GM12865 (cell line): ENCODE data around the gene ALG5.

Source experiments
- DNase-seq: peaks from one replicate; pipeline ENCODE4 v3.0.0; 2010; ENCODE audit warnings: low read depth
- H3K4me3 ChIP-seq: 2 replicates; pipeline ENCODE4 v1.5.1; 2011; ENCODE audit warnings: mild to moderate bottlenecking, low read depth, low read length, control low read depth
- TF ChIP-seq, protein P1 (sequence below): IDR thresholded peaks from 2 replicates; pipeline ENCODE4 v1.5.1; 2011; ENCODE audit warnings: low read length, control low read depth, low read depth, inconsistent platforms; ENCODE audit not compliant: insufficient read depth; ENCODE audit errors: missing control alignments

ALG5 gene

DNA sequence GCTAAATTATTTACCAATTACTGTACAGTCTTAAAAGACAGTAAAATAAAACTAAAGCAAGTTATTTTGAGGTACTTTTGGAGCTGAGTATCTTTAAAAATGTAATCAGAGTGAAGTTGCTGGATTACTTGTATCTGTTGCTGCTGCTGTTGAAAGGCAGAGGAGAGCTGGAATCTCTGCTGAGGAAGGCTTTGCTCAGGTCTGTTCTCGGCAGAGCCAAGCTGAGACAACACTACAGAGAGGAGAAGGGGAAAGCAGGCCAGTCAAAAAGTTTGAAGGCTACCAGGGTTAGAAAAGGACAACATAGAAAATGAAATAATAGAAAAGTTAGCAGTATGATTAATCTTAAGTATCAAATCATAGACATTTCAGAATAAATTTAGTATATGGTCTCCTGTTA, 11.3 kb upstream of the ALG5 start:
- TF ChIP-seq, protein P1, sequence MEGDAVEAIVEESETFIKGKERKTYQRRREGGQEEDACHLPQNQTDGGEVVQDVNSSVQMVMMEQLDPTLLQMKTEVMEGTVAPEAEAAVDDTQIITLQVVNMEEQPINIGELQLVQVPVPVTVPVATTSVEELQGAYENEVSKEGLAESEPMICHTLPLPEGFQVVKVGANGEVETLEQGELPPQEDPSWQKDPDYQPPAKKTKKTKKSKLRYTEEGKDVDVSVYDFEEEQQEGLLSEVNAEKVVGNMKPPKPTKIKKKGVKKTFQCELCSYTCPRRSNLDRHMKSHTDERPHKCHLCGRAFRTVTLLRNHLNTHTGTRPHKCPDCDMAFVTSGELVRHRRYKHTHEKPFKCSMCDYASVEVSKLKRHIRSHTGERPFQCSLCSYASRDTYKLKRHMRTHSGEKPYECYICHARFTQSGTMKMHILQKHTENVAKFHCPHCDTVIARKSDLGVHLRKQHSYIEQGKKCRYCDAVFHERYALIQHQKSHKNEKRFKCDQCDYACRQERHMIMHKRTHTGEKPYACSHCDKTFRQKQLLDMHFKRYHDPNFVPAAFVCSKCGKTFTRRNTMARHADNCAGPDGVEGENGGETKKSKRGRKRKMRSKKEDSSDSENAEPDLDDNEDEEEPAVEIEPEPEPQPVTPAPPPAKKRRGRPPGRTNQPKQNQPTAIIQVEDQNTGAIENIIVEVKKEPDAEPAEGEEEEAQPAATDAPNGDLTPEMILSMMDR: no peak
- no peak overlapping the region for H3K4me3 ChIP-seq
- DNase-seq: no peak

DNA sequence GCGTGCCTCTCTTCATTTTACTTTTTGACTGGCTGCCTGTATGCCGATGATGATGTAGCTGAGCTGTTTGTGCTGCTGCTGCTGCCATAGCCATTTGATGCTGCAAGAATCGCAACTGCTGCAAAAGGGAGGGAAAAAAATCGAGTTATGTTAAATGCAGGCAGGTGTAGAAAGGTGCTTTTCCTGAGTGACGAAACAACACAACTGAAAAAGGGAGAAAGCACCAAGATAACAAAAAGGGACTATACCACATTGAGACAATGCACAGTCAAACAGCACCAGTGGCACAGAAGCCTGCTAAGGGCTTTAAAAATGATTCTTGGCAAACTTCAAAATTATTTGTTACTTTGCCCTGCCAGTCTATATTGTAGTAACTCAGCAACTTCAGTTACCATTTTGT, 10.6 kb upstream of the ALG5 start:
- H3K4me3 ChIP-seq: no peak overlapping the region
- TF ChIP-seq, protein P1: no peak
- no peak for DNase-seq

DNA sequence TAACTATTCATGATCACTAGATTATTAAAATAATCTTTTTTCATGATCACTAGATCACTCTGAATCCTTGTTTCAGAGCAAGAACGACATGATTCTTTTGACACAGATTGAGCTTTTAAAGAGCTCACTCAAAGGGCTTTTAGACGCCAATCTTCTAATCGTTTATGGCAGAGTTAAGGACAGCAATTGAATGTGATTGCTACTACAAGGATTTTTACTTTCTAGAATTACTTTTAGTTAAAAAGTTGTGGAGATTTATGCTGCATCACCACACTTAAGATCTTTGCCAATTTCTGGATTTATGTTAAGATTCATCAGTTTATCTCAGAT, 2.7 kb upstream of the ALG5 start:
- DNase-seq: no peak
- TF ChIP-seq, protein P1: no peak
- H3K4me3 ChIP-seq: peak overlapping the region; percentile 82

DNA sequence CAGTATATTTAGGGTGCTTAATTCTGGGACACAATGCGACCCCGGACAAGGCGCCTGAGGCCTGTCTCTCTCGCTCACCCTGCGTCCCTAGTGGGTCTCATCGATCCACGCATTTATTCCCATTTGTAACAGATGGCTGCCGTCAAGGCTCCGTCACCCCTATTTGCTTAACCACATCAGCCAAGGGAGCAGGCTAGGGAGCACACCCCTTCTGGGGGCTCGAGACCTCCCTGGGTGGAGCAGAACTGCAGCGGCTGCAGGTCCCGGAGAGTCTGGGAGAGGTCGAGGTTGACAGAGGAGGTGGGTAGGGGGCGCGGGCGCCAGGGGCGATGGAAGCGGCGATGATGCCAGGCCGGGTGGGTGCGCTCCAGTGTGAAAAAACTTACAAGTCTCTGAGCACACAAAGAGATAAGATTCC, 507 bp downstream of the ALG5 start:
- DNase-seq: peak; percentile 35
- TF ChIP-seq, protein P1: no peak
- H3K4me3 ChIP-seq: peak overlapping the region; percentile 82

DNA sequence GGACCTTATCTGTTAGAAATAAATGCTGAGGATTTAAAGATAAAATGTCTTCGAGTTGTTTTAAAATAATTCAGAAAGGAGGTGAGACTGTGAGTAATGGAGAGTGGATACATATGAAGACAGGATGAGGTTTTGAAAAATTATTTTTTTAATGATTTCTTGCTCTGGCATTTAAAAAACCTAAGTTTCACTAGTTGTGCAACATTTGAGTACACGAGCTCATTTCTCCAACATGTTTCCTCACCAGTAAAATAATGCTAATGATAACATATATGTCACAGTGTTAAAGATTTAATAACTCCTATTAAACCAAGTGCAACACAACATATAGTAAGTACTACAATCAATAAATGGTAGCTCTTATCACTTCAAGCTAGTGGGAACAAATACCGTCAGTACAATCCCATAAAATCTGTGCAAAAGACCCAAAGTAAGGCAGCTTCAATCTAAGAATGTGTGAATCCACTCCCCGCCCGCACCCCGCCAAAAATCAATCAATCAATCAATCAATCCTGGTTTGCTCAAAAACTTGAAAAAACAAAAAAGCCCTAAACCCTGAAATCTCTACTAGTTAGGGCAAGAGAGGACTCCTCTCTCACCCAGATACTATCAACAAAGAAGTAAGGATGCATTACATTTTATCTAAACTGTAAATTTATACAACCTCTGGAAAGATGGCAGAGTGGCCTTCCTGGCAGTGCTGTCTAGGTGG, 1.3 kb downstream of the ALG5 start:
- H3K4me3 ChIP-seq: peak overlapping the region; percentile 82
- TF ChIP-seq, protein P1: no peak
- no peak for DNase-seq

DNA sequence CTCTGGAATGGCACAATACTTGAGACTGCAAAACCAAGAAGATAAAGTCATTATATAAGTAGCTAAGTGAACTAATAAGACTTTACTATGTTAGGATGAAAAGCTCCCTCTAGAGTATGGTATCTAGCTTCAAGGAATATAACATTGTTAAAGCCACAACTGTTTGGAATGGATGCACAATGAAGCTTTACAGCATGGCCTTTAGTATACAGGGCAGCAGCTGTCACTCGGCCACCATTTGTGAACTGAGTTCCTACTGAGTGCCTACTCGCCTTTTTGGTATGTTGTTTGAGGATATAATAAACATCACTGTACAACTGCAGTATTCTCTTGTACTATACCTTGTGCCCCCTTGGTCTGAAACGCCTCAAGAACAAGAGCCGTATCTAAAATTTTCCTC, 6.8 kb downstream of the ALG5 start:
- no peak for DNase-seq
- TF ChIP-seq, protein P1: no peak
- H3K4me3 ChIP-seq: no peak overlapping the region

DNA sequence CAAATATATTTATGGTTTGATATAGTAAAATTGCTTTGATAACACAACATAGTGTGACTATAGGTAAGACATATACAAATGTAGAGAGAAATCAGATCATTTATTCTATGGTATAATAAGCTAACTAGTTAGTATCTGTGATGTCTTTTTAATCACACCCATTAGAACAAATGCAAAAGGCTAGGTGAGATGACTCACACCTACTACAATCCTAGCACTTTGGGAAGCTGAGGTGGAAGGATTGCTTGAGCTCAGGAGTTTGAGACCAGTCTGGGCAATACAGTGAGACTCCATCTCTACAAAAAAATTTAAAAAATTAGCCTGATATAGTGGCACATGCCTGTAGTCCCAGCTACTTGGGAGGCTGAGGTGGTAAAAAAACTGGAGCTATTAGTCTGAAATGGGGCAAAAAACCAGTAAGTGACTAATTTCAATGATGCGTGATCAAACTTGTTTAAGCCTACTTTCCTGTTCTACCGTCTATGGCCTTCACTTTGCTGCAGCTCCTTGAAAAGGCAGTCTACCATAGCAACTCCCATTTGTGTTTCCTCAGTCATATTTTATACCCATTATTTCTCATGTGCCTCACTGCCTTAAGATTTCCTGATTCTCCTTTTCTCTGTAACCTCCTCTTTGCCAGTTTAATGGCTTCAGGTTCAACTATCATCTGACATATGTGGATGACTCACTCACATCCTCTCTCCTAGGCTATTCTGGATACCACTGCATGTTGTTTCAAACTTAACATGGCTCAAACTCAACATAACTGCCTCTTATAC, 12.5 kb downstream of the ALG5 start:
- no peak for DNase-seq
- TF ChIP-seq, protein P1: no peak
- no peak overlapping the region for H3K4me3 ChIP-seq
